Activated B cell treated with CpG ODN at 0.5 μM for 24 hours (primary cell): Measurements from ENCODE around the gene VSNL1. TPM values are rescaled to one million over a fixed set of nuclear protein-coding genes. Genes with fewer than 3 reads are reported as not detected.
A peak's percentile ranks its signal among the peaks of the same experiment; 100 is the strongest.

Experiments used
- ATAC-seq: fragments of 200-7000 bp; cut with Tn5 transposase; one replicate; pipeline ENCODE4 v1.10.0; 2021; ENCODE audit warnings: low read depth, mild to moderate bottlenecking, moderate library complexity
- CTCF ChIA-PET: fragments of 350-600 bp; sonication (Branson Sonifier 250); formaldehyde crosslinking; loops from one replicate; lab custom pipeline; 2021; ENCODE audit warnings: antibody characterized with exemption; lab: Charles Lee
- POLR2A ChIA-PET: fragments of 350-600 bp; sonication (Branson Sonifier 250); formaldehyde crosslinking; loops from one replicate; lab custom pipeline; 2021; ENCODE audit warnings: antibody characterized with exemption; lab: Charles Lee
- DNase-seq: peaks from one replicate; pipeline ENCODE4 v3.0.0; 2022
- H3K27ac Mint-ChIP-seq: one replicate; pipeline ENCODE4 v1.8.0; 2020; ENCODE audit warnings: mixed read lengths
- H3K27me3 Mint-ChIP-seq: one replicate; pipeline ENCODE4 v1.8.0; 2021; ENCODE audit warnings: mixed read lengths
- H3K36me3 Mint-ChIP-seq: one replicate; pipeline ENCODE4 v1.8.0; 2021; ENCODE audit warnings: low read depth, mixed read lengths
- H3K4me1 Mint-ChIP-seq: one replicate; pipeline ENCODE4 v1.8.0; 2021; ENCODE audit warnings: mixed read lengths
- H3K4me3 Mint-ChIP-seq: one replicate; pipeline ENCODE4 v1.8.0; 2020; ENCODE audit warnings: mild to moderate bottlenecking, mixed read lengths
- H3K9me3 Mint-ChIP-seq: one replicate; pipeline ENCODE4 v1.8.0; 2020; ENCODE audit warnings: mixed read lengths
- intact Hi-C: fragments of 100-400 bp; cut with micrococcal nuclease; formaldehyde crosslinking; loops from one replicate; pipeline ENCODE4 v1.15.1; 2024
- total RNA-seq: library from RNA; stranded (reverse); gene quantifications from 2 replicates; pipeline ENCODE4 v1.2.3, GENCODE V29; 2022
- TF ChIP-seq, protein P1 (sequence below): fragments of 200-600 bp; IDR thresholded peaks from one replicate; pipeline ENCODE4 v1.8.0; 2022; ENCODE audit warnings: antibody characterized with exemption, mild to moderate bottlenecking

The VSNL1 gene
- not detected in 2 replicates for total RNA-seq

DNA sequence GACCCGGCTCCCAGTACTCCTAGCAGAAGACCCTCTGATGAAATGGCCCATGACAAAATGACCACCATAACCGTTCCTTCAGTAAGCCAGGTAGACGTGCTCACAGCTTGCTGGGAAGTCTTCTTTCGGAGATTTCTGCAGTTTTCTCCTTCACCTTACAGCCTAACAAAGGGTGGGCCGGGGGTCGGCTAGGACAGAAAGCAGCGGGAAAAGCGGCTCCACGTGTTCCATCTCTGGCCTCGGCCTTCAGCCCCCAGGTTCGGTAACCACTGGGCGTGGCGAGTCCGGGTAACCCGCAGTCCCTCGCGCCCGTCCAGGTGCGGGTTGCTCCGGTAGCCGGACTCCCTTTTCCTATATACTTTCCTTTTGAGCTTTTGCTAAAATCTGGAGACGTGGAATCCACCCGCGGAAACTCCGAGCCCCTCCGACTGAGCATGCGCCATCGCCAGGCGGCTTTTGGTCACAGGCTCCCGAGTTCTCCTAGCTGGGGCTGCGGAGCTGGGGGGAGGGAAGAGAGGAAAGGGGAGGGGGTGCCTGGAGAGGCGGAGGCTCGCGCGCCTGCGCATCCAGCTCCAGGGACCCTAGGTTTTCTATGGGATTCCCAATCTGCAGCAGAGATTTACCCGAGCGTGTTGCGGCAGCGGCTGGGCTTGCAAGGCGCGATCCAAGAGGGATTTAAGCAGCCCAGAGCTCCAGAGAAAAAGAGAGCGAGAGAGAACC lies at the start of gene VSNL1:
VSNL1 (plus strand) TSS at position 604 of the 720 bp plus-strand sequence. CDS start 51,379 bp downstream, outside the sequence.
- TF ChIP-seq, protein P1, sequence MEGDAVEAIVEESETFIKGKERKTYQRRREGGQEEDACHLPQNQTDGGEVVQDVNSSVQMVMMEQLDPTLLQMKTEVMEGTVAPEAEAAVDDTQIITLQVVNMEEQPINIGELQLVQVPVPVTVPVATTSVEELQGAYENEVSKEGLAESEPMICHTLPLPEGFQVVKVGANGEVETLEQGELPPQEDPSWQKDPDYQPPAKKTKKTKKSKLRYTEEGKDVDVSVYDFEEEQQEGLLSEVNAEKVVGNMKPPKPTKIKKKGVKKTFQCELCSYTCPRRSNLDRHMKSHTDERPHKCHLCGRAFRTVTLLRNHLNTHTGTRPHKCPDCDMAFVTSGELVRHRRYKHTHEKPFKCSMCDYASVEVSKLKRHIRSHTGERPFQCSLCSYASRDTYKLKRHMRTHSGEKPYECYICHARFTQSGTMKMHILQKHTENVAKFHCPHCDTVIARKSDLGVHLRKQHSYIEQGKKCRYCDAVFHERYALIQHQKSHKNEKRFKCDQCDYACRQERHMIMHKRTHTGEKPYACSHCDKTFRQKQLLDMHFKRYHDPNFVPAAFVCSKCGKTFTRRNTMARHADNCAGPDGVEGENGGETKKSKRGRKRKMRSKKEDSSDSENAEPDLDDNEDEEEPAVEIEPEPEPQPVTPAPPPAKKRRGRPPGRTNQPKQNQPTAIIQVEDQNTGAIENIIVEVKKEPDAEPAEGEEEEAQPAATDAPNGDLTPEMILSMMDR = no peak
- POLR2A ChIA-PET = no interaction called here
- Mint-ChIP-seq H3K4me1 (peaks cover 24% of the 10 kb centered on the region), H3K27ac (no peak within 1 kb of the TSS), H3K27me3 (peaks cover 69% of the 10 kb centered on the region), H3K36me3 (no peaks in the 10 kb centered on the region), H3K9me3 (no peaks in the 10 kb centered on the region), H3K4me3 (peak within 1 kb of the TSS; percentile 47)
- intact Hi-C loops = no loop called here
- CTCF ChIA-PET = no interaction called here
- DNase-seq = no peak
- ATAC-seq = no peak

DNA sequence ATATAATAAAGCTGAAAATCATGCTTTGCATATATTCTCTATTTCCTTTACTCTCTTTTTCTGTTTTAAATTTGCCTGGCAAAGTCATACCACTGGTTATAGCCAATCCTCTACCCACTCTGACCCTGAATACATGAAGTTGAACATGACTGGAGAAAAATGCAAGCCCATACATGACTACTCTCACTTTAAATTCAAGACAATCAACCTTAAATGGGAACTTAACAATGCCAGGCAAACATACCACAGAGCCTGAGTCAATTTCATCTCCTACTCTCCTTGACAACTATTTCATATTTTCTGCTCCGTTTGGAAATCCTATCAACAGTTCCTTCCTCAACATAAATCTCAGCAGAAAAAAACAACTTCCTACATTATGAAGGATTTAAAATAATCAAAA lies 44.9 kb upstream of the VSNL1 start:
- CTCF ChIA-PET = no interaction called here
- H3K27ac Mint-ChIP-seq = no peak overlapping the region
- DNase-seq = no peak
- H3K36me3 Mint-ChIP-seq = no peaks in the 10 kb centered on the region
- H3K27me3 Mint-ChIP-seq = peaks cover 11% of the 10 kb centered on the region
- no peak for ATAC-seq
- no peaks in the 10 kb centered on the region for H3K9me3 Mint-ChIP-seq
- no peaks in the 10 kb centered on the region for H3K4me1 Mint-ChIP-seq
- H3K4me3 Mint-ChIP-seq = no peak overlapping the region
- intact Hi-C loops = no loop called here
- POLR2A ChIA-PET = no interaction called here
- TF ChIP-seq, protein P1 = no peak

DNA sequence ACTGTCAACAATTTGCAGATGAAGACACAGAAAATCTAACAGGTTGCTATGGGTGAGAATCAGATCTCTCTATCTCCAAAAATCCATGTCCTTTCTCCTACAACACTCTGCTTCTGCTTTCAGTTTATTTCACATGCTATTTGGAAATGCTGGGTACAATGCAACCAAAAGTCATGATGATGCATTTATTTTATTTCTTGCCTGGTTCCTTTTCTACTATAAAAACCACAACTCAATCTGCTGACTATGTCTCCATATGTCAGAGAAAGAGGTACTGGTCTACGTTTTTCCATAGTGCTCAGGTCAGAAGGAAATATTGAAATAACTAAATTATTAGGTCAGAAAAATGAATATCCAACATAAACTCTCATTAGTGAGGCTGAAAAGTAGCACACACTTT lies 42.8 kb upstream of the VSNL1 start:
- POLR2A ChIA-PET = no interaction called here
- ATAC-seq (no peak), DNase-seq (no peak)
- intact Hi-C loops = no loop called here
- CTCF ChIA-PET = no interaction called here
- Mint-ChIP-seq H3K4me3 (no peak overlapping the region), H3K27me3 (peaks cover 15% of the 10 kb centered on the region), H3K27ac (no peak overlapping the region), H3K36me3 (no peaks in the 10 kb centered on the region), H3K4me1 (no peaks in the 10 kb centered on the region), H3K9me3 (no peaks in the 10 kb centered on the region)
- TF ChIP-seq, protein P1 = no peak

DNA sequence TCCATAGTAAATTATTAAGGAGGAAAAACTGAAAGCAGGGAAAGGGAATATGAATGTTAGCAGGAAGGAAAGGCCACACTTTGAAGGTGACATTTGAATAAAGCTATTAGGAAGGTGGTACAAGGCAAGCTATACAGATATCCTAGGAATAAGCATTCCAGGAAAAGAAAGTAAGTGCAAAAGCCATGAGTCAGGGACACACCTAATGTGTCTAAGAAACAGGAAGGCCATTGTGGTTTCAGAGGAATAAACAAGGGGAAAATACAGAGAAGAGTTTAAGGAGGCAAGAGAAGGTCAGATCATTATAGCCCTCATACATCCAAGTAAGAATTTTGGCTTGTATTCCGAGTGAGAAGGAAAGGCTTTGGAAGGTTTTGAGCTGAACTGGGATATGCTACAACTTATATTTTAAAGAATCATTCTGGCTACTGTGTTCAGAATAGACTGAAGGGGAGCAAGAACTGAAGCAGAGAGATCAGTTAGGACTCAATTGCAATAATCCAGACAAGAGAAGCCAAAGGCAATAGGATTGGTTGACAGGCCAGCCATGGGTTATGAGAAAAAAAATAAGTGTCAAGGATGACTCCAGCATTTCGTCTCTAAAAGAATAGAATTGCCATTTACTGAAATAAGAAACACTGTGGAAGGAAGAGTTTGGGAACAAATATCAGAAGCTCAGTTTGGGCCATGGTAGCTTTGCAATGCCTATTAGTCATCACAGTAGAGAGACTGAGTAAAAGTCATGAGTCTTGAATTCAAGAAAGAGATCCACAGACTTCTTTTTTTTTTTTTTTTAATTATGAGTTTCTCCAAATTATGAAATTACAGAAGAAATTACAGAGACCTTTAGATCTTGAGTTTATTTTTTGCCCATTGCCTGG lies 33.5 kb upstream of the VSNL1 start:
- ATAC-seq (no peak), DNase-seq (no peak)
- Mint-ChIP-seq H3K27me3 (peaks cover 16% of the 10 kb centered on the region), H3K36me3 (no peaks in the 10 kb centered on the region), H3K27ac (no peak overlapping the region), H3K9me3 (no peaks in the 10 kb centered on the region), H3K4me1 (no peaks in the 10 kb centered on the region), H3K4me3 (no peak overlapping the region)
- CTCF ChIA-PET = no interaction called here
- POLR2A ChIA-PET = no interaction called here
- TF ChIP-seq, protein P1 = no peak
- intact Hi-C loops = no loop called here

DNA sequence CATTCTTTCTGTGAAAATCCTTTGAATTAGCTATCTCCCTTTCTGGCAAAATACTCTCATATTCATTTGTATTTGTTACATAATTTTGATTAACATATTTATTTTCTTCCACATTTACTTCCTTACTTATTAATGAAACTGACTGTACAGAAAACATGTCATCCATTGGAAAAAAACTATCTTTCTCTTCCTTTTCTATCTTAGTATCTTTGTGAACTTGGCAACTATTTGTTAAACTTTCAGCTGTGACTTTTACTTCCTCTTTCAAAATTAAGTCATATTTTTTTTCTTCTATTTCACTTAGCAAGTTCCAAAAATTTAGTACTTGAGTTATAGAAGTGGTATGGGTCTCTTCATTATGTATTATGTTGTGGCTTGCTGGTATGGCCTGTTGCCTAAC lies 24.8 kb upstream of the VSNL1 start:
- no peak overlapping the region for H3K4me3 Mint-ChIP-seq
- DNase-seq (no peak), ATAC-seq (no peak)
- no peaks in the 10 kb centered on the region for H3K9me3 Mint-ChIP-seq
- TF ChIP-seq, protein P1 = no peak
- peaks cover 26% of the 10 kb centered on the region for H3K4me1 Mint-ChIP-seq
- H3K27me3 Mint-ChIP-seq = peaks cover 21% of the 10 kb centered on the region
- no peaks in the 10 kb centered on the region for H3K36me3 Mint-ChIP-seq
- CTCF ChIA-PET = no interaction called here
- POLR2A ChIA-PET = no interaction called here
- intact Hi-C loops = loop anchor here (5.0 kb wide), 2 partner anchors 132 to 237 kb away; partner anchors contain the start of genes GEN1 and SMC6
- H3K27ac Mint-ChIP-seq = no peak overlapping the region
